Stimulated activated naive B cell treated with anti-CD40 and anti-IgM and Interleukin-4, amounts not matched to agents 10 μg/mL and 1 μg/mL and 100 μg/mL, for 72 hours (primary cell): Measurements from ENCODE around the gene SLC39A11.
A peak's percentile ranks its signal among the peaks of the same experiment; 100 is the strongest.
"Not testable (repeated sequence)": the region's sequence is repeated elsewhere in the genome, so short reads cannot be mapped to it uniquely, and the experiment has no call there.

ENCODE experiments used
- ATAC-seq, 2 donors: fragments of 150-1000 bp; cut with Tn5 transposase; replicated peaks; 2 replicates each; pipeline ENCODE4 v1.10.0; 2021; ENCODE audit warnings: moderate library complexity in 1 of 2
- DNase-seq: peaks from one replicate; pipeline ENCODE4 v3.0.0; 2021
- H3K27ac Mint-ChIP-seq: one replicate; pipeline ENCODE4 v1.8.0; 2022; ENCODE audit warnings: mild to moderate bottlenecking, mixed read lengths
- H3K27me3 Mint-ChIP-seq, 2 donors: one replicate each; pipeline ENCODE4 v1.8.0; 2022; ENCODE audit warnings: mixed read lengths in 2 of 2
- H3K36me3 Mint-ChIP-seq, 2 donors: one replicate each; pipeline ENCODE4 v1.8.0; 2022; ENCODE audit warnings: mixed read lengths in 2 of 2, mild to moderate bottlenecking in 1 of 2
- H3K4me1 Mint-ChIP-seq, 2 donors: one replicate each; pipeline ENCODE4 v1.8.0; 2022; ENCODE audit warnings: mixed read lengths in 2 of 2, mild to moderate bottlenecking in 1 of 2
- H3K4me3 Mint-ChIP-seq, 2 donors: one replicate each; pipeline ENCODE4 v1.8.0; 2022; ENCODE audit warnings: mild to moderate bottlenecking in 2 of 2, mixed read lengths in 2 of 2, moderate library complexity in 1 of 2
- H3K9me3 Mint-ChIP-seq, 2 donors: one replicate each; pipeline ENCODE4 v1.8.0; 2022; ENCODE audit warnings: mixed read lengths in 2 of 2, mild to moderate bottlenecking in 1 of 2

The SLC39A11 gene

DNA sequence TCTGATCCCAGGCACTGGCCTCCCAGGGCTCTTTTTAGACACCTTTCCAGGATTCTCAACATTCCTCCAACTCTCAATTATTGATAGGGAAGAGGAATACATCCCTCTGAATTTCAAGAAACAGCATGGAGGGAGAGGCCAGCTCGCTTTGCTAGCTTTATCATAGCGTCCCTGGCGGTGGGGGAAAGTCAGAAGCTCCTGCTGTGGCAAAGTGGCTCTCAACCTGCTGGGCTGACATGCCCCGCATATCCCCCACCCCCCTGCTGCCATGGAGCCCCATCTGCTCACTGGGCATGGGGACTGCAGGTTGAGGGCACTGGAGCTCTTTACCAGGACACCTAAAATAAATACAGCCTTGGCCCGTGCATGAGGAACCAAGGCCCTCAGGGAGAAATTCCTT is 140.3 kb downstream of the SLC39A11 start:
- no peak overlapping the region for H3K4me3 Mint-ChIP-seq
- H3K27ac Mint-ChIP-seq, result no peak overlapping the region

GRCh38 chr17:72950242-72950931 is 142.1 kb downstream of the SLC39A11 start:
- no peaks in the 10 kb centered on the region for H3K4me1 Mint-ChIP-seq
- no peak overlapping the region for H3K4me3 Mint-ChIP-seq
- H3K36me3 Mint-ChIP-seq, result peaks cover 26 to 30% of the 10 kb centered on the region in 2 donors
- ATAC-seq, result no peak
- DNase-seq, result no peak
- no peaks in the 10 kb centered on the region for H3K9me3 Mint-ChIP-seq
- no peak overlapping the region for H3K27ac Mint-ChIP-seq
- H3K27me3 Mint-ChIP-seq, result no peaks in the 10 kb centered on the region

More for the DNA sequence above, 140.3 kb downstream of the SLC39A11 start:
- Mint-ChIP-seq H3K36me3 (peaks cover 11 to 15% of the 10 kb centered on the region in 2 donors), H3K4me1 (peaks cover 0 to 2% of the 10 kb centered on the region in 2 donors), H3K9me3 (no peaks in the 10 kb centered on the region), H3K27me3 (no peaks in the 10 kb centered on the region)
- DNase-seq, result no peak
- no peak for ATAC-seq

DNA sequence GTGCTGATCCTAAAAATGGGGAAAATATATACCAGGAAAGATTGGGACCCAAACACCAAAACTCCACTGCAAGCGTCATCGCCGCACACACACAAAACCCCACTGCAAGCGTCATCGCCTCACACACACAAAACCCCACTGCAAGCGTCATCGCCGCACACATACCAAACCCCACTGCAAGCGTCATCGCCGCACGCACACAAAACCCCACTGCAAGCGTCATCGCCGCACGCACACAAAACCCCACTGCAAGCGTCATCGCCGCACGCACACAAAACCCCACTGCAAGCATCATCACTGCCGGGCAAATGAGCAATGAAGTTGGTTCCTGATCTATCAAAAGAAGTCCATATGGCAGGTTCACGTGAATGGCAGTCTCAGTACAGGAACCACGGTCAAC is 144.4 kb downstream of the SLC39A11 start:
- Mint-ChIP-seq H3K27me3 (no peaks in the 10 kb centered on the region), H3K27ac (no peak overlapping the region), H3K9me3 (peaks cover 0 to 2% of the 10 kb centered on the region in 2 donors), H3K4me1 (no peaks in the 10 kb centered on the region), H3K4me3 (no peak overlapping the region), H3K36me3 (peaks cover 44 to 46% of the 10 kb centered on the region in 2 donors)
- DNase-seq, result no peak
- ATAC-seq, result no peak

- Mint-ChIP-seq H3K27me3 (no peaks in the 10 kb centered on the region), H3K4me3 (no peak overlapping the region), H3K4me1 (no peaks in the 10 kb centered on the region), H3K9me3 (peaks cover 0 to 2% of the 10 kb centered on the region in 2 donors), H3K27ac (no peak overlapping the region), H3K36me3 (peaks cover 48 to 50% of the 10 kb centered on the region in 2 donors)
- no peak for DNase-seq
- ATAC-seq, result no peak
These were observed 145.0 kb downstream of the SLC39A11 start for GRCh38 chr17:72947475-72947874.

DNA sequence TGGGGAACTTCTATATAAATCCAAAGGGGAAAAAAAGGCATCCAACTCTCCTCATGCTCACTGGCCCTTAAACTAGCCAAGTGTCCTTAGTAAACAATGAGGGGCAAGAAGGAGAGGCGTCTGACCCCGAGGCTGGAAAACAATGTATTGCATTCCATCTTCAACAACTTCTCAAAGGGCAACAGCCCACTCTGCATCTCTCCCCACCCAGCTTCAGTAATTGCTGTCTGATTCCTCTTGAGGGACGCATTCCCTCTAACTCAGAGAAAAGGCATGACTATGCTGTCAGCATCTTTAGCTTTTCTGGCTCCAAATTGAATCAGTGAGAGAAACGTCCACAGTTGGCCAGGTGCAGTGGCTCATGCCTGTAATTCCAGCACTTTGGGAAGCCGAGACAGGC is 145.8 kb downstream of the SLC39A11 start:
- H3K4me1 Mint-ChIP-seq, result no peaks in the 10 kb centered on the region
- ATAC-seq, result no peak
- no peak overlapping the region for H3K4me3 Mint-ChIP-seq
- no peak for DNase-seq
- H3K27me3 Mint-ChIP-seq, result no peaks in the 10 kb centered on the region
- H3K27ac Mint-ChIP-seq, result no peak overlapping the region
- peaks cover 50% of the 10 kb centered on the region in 2 donors for H3K36me3 Mint-ChIP-seq
- peaks cover 0 to 2% of the 10 kb centered on the region in 2 donors for H3K9me3 Mint-ChIP-seq

GRCh38 chr17:72946156-72946555 is 146.3 kb downstream of the SLC39A11 start:
- Mint-ChIP-seq H3K9me3 (peaks cover 0 to 2% of the 10 kb centered on the region in 2 donors), H3K27ac (no peak overlapping the region), H3K27me3 (no peaks in the 10 kb centered on the region), H3K4me3 (no peak overlapping the region), H3K4me1 (no peaks in the 10 kb centered on the region), H3K36me3 (peaks cover 50% of the 10 kb centered on the region in 2 donors)
- no peak for ATAC-seq
- DNase-seq, result no peak

DNA sequence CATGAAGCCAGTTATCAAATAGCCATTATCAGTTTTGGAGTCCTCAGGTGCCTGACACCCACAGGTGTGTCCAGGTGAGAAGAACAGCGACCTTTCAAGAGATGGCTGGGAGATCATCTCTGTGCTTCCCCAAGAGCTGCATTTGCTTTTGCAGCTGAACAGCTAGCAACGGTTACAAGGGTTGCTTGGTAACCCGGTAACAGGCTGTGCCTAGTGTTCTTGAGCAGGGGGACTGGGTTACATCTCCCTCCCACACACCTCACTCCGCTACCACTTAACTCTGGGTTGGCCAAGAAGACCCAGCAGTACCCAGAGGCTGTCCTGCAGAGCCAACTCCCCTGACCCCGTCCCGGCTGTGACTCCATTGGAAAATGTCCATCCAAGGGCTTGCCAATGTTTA is 147.0 kb downstream of the SLC39A11 start:
- H3K36me3 Mint-ChIP-seq, result peaks cover 50% of the 10 kb centered on the region in 2 donors
- ATAC-seq (no peak), DNase-seq (no peak)
- no peak overlapping the region for H3K27ac Mint-ChIP-seq
- H3K4me1 Mint-ChIP-seq, result no peaks in the 10 kb centered on the region
- H3K27me3 Mint-ChIP-seq, result no peaks in the 10 kb centered on the region
- no peak overlapping the region for H3K4me3 Mint-ChIP-seq
- peaks cover 0 to 2% of the 10 kb centered on the region in 2 donors for H3K9me3 Mint-ChIP-seq

DNA sequence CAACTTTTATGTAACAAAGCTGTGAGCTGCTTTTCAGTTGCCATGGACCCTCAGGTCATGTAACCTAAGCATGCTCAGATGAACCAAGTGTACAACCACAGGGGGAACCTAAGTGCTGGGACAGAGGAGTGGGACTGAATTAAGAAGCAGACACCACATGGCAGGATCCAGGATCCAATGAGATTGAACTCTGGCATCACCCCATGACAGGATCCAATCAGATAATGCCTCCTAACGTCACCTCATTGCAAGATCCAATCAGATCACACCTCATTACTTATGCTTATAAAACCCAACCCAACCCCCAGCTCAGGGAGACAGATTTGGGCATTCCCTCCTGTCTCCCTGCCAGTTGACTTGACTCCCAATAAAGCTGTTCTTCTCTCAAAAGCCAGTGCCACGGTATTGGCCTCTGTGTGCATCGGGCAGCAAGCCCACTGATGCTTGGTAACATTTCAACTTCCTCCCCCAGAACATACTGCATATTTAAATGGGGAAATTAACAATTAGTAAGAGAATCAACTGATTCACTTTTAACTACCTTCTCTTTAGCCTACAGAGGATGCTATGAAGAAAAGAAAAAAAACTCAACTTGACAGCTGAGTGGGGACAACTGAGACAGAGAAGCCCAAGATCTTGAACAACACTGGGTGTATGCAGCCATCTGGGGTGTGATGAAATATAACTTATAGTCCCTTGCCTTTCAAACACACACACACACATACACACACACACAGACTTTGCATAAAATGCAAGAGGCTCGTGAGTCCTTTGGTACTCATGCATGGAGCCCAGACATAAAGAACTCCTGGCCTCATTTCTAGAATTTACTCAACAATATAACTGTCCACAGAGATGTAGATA is 148.4 kb downstream of the SLC39A11 start:
- no peak for ATAC-seq
- Mint-ChIP-seq H3K36me3 (peaks cover 50 to 54% of the 10 kb centered on the region in 2 donors), H3K4me1 (no peaks in the 10 kb centered on the region), H3K4me3 (no peak overlapping the region), H3K27me3 (no peaks in the 10 kb centered on the region), H3K9me3 (peaks cover 0 to 2% of the 10 kb centered on the region in 2 donors), H3K27ac (peak overlapping the region; percentile 11)
- no peak for DNase-seq

DNA sequence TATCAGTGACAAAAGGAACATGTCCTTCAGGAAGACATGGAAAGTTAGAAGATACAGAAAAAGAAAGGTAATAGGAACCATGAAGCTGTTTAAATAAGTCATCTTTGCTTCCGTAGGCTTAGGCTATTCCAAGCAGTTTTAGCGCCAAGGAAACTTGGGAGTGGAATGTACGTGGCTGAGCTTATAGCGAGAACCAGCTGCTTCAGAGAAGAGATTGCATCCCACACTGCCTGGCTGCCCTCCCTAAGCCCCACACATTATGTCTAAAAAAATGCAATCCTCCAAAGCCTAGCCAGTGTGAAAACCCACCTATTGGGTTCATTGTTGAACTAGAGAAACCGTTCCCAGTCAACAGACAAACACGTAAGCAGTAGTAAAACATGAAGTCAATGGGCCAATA is 149.9 kb downstream of the SLC39A11 start:
- ATAC-seq (no peak), DNase-seq (no peak)
- Mint-ChIP-seq H3K27ac (no peak overlapping the region), H3K4me1 (no peaks in the 10 kb centered on the region), H3K9me3 (peaks cover 0 to 2% of the 10 kb centered on the region in 2 donors), H3K27me3 (no peaks in the 10 kb centered on the region), H3K36me3 (peaks cover 45% of the 10 kb centered on the region in 2 donors), H3K4me3 (no peak overlapping the region)

DNA sequence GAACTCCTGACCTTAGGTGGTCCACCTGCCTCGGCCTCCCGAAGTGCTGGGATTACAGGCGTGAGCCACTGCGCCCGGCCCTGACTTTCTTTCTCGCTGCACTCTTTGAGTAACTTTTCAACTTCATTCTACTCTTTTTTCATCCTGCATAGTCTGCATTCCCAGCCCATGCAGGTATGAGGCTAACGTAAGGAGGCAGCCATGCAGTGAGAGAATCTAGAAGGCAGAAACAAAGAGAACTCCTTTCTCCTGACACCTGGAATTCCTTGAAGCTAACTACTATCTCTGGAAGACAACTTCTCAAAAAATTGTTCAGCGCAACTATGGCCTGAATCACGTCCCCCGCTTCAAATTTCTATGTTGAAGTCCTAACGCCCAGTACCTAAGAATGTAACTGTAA is 152.0 kb downstream of the SLC39A11 start:
- peaks cover 31 to 35% of the 10 kb centered on the region in 2 donors for H3K36me3 Mint-ChIP-seq
- H3K27ac Mint-ChIP-seq, result no peak overlapping the region
- no peaks in the 10 kb centered on the region for H3K27me3 Mint-ChIP-seq
- H3K4me1 Mint-ChIP-seq, result no peaks in the 10 kb centered on the region
- ATAC-seq (no peak), DNase-seq (no peak)
- H3K9me3 Mint-ChIP-seq, result peaks cover 0 to 2% of the 10 kb centered on the region in 2 donors
- H3K4me3 Mint-ChIP-seq, result no peak overlapping the region

DNA sequence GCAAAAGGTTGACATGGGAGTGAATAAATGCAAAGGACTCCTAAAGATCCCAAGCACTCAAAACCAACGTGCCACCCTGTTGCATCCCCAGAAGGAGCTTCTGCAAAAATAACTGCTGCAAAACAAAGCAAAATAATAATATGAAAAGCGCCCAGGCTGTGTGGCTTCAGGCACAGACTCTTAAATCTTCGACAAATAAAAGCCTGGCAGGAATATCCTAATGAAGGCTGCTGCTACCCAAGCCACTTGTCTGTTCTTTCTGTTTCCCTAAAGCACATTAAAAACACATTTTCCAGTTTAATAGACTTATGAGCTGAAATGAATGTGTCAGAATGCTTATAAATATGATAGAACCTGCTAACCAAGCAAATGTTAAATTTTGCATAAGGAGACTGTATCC is 154.0 kb downstream of the SLC39A11 start:
- H3K27me3 Mint-ChIP-seq, result no peaks in the 10 kb centered on the region
- no peaks in the 10 kb centered on the region for H3K4me1 Mint-ChIP-seq
- no peak overlapping the region for H3K27ac Mint-ChIP-seq
- peaks cover 0 to 1% of the 10 kb centered on the region in 2 donors for H3K9me3 Mint-ChIP-seq
- H3K4me3 Mint-ChIP-seq, result no peak overlapping the region
- DNase-seq (no peak), ATAC-seq (no peak)
- H3K36me3 Mint-ChIP-seq, result peaks cover 18 to 32% of the 10 kb centered on the region in 2 donors

- ATAC-seq (no peak), DNase-seq (no peak)
- Mint-ChIP-seq H3K4me3 (no peak overlapping the region), H3K27ac (no peak overlapping the region), H3K4me1 (no peaks in the 10 kb centered on the region), H3K9me3 (peaks cover 0 to 1% of the 10 kb centered on the region in 2 donors), H3K27me3 (no peaks in the 10 kb centered on the region), H3K36me3 (peaks cover 14 to 26% of the 10 kb centered on the region in 2 donors)
These were observed 154.8 kb downstream of the SLC39A11 start for GRCh38 chr17:72937707-72938106.

- H3K9me3 Mint-ChIP-seq, H3K27ac Mint-ChIP-seq, H3K4me3 Mint-ChIP-seq, H3K4me1 Mint-ChIP-seq, H3K27me3 Mint-ChIP-seq, ATAC-seq, DNase-seq: not testable (repeated sequence)
- peaks cover 11 to 26% of the 10 kb centered on the region in 2 donors for H3K36me3 Mint-ChIP-seq
These were observed 155.2 kb downstream of the SLC39A11 start for GRCh38 chr17:72937254-72937653.

DNA sequence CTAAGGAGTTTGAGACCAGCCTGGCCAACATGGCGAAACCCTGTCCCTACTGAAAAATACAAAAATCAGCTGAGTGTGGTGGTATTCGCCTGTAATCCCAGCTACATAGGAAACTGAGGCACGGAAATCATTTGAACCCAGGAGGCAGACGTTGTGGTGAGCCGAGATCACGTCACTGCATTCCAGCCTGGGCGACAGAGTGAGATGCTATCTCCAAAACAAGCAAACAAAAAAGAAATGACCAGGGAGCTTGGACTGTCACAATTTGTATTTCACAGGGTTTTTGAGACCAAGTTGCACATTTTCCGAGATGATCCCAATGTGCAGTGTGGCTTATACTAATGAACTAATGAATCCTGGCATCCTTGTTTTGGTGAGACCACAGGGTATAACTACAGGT is 156.5 kb downstream of the SLC39A11 start:
- Mint-ChIP-seq H3K27ac (no peak overlapping the region), H3K27me3 (no peaks in the 10 kb centered on the region), H3K4me1 (peaks cover 3 to 11% of the 10 kb centered on the region in 2 donors), H3K9me3 (peaks cover 0 to 1% of the 10 kb centered on the region in 2 donors), H3K4me3 (no peak overlapping the region), H3K36me3 (peaks cover 18 to 33% of the 10 kb centered on the region in 2 donors)
- no peak for DNase-seq
- ATAC-seq, result no peak

- Mint-ChIP-seq H3K4me1 (peaks cover 7 to 11% of the 10 kb centered on the region in 2 donors), H3K27me3 (no peaks in the 10 kb centered on the region), H3K27ac (no peak overlapping the region), H3K9me3 (peaks cover 0 to 1% of the 10 kb centered on the region in 2 donors), H3K36me3 (peaks cover 21 to 35% of the 10 kb centered on the region in 2 donors), H3K4me3 (no peak overlapping the region)
- no peak for ATAC-seq
- DNase-seq, result no peak
These were observed 157.6 kb downstream of the SLC39A11 start for GRCh38 chr17:72934927-72935326.
